ENCODE results near the gene STX4.

DNA sequence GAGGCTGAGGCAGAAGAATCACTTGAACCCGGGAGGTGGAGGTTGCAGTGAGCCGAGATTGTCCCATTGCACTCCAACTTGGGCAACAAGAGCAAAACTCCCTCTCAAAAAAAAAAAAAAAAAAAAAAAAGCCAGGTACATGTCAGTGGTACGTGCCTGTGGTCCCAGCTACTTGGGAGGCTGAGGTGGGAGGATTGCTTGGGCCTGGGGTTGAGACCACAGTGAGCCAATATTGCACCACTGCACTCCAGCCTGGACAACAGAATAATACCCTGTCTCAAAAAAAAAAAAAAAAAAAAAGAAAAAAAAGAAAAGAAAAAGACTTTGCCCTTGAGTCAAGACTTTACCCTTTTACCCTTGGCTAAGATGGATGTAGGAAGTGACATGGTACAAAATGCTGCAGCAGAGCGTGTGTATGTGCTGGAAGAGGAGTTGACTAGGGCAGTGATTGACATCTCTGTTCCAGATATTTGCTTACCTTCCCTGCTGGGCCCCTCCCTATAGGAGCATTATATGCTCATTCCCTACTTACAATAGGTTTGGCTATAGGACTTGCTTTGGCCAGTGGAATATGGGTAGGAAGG is 10.6 kb downstream of the STX4 start:
- TF ChIP-seq, protein P1, sequence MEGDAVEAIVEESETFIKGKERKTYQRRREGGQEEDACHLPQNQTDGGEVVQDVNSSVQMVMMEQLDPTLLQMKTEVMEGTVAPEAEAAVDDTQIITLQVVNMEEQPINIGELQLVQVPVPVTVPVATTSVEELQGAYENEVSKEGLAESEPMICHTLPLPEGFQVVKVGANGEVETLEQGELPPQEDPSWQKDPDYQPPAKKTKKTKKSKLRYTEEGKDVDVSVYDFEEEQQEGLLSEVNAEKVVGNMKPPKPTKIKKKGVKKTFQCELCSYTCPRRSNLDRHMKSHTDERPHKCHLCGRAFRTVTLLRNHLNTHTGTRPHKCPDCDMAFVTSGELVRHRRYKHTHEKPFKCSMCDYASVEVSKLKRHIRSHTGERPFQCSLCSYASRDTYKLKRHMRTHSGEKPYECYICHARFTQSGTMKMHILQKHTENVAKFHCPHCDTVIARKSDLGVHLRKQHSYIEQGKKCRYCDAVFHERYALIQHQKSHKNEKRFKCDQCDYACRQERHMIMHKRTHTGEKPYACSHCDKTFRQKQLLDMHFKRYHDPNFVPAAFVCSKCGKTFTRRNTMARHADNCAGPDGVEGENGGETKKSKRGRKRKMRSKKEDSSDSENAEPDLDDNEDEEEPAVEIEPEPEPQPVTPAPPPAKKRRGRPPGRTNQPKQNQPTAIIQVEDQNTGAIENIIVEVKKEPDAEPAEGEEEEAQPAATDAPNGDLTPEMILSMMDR (IDR thresholded peaks at IDR 0.05; ENCODE audit: low read depth, low read length, missing input control) = no peak
- TF ChIP-seq GABPA (IDR thresholded peaks at IDR 0.05 in 1 of 2, conservative IDR thresholded peaks at IDR 0.05 in 1 of 2) (no peak), EGR1 (IDR thresholded peaks at IDR 0.05; ENCODE audit: low read depth in 2 of 2) (no peak), JUND (IDR thresholded peaks at IDR 0.05) (no peak)
- TF ChIP-seq, protein P2, sequence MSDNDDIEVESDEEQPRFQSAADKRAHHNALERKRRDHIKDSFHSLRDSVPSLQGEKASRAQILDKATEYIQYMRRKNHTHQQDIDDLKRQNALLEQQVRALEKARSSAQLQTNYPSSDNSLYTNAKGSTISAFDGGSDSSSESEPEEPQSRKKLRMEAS (IDR thresholded peaks at IDR 0.05) = no peak

All from liver (tissue), 3 donors.